SW 1271 (cell line): ENCODE measurements around the gene PLEKHA8.
"Not testable (repeated sequence)": the region's sequence is repeated elsewhere in the genome, so short reads cannot be mapped to it uniquely, and the experiment has no call there.

Experiments
- DNase-seq, 2 experiments: peaks; one replicate each; lab custom pipeline; 2025; lab: John Stamatoyannopoulos, UW

PLEKHA8 gene

GRCh38 chr7:30065746-30066145 lies 37.5 kb downstream of the PLEKHA8 start:
- no peak for DNase-seq

GRCh38 chr7:30066687-30067086 lies 38.5 kb downstream of the PLEKHA8 start:
- no peak for DNase-seq

- DNase-seq = peak in 1 of 2 experiments; percentile 3
Observed at GRCh38 chr7:30068117-30068516, 39.9 kb downstream of the PLEKHA8 start.

GRCh38 chr7:30069096-30069867 lies 41.1 kb downstream of the PLEKHA8 start:
- no peak for DNase-seq

GRCh38 chr7:30070052-30070451 lies 41.8 kb downstream of the PLEKHA8 start:
- DNase-seq = no peak

- DNase-seq = no peak
Observed at GRCh38 chr7:30072735-30073134, 44.5 kb downstream of the PLEKHA8 start.

GRCh38 chr7:30074422-30075030 lies 46.3 kb downstream of the PLEKHA8 start:
- DNase-seq = peak in 1 of 2 experiments; percentile 59

- DNase-seq = no peak
Observed at GRCh38 chr7:30076411-30076810, 48.2 kb downstream of the PLEKHA8 start.

GRCh38 chr7:30078280-30078679 lies 50.1 kb downstream of the PLEKHA8 start:
- no peak for DNase-seq

GRCh38 chr7:30079880-30080279 lies 51.7 kb downstream of the PLEKHA8 start:
- DNase-seq = no peak

GRCh38 chr7:30080818-30081217 lies 52.6 kb downstream of the PLEKHA8 start:
- no peak for DNase-seq

- DNase-seq = no peak
Observed at GRCh38 chr7:30082686-30083085, 54.5 kb downstream of the PLEKHA8 start.

- DNase-seq = no peak
Observed at GRCh38 chr7:30083334-30083733, 55.1 kb downstream of the PLEKHA8 start.

GRCh38 chr7:30084212-30084611 lies 56.0 kb downstream of the PLEKHA8 start:
- no peak for DNase-seq

- DNase-seq = no peak
Observed at GRCh38 chr7:30086529-30086928, 58.3 kb downstream of the PLEKHA8 start.

GRCh38 chr7:30087371-30087770 lies 59.2 kb downstream of the PLEKHA8 start:
- no peak for DNase-seq

- no peak for DNase-seq
Observed at GRCh38 chr7:30088362-30088761, 60.1 kb downstream of the PLEKHA8 start.

- DNase-seq = no peak
Observed at GRCh38 chr7:30090111-30090510, 61.9 kb downstream of the PLEKHA8 start.

- DNase-seq = peak in 1 of 2 experiments; percentile 45
Observed at GRCh38 chr7:30091491-30091912, 63.3 kb downstream of the PLEKHA8 start.

GRCh38 chr7:30091987-30092386 lies 63.8 kb downstream of the PLEKHA8 start:
- no peak for DNase-seq

- no peak for DNase-seq
Observed at GRCh38 chr7:30093420-30093952, 65.3 kb downstream of the PLEKHA8 start.

GRCh38 chr7:30098599-30098998 lies 70.4 kb downstream of the PLEKHA8 start:
- DNase-seq = not testable (repeated sequence)

GRCh38 chr7:30102281-30102680 lies 74.1 kb downstream of the PLEKHA8 start:
- no peak for DNase-seq
